Gastroesophageal sphincter (tissue), 3 donors: ENCODE data around the gene NCOR1.

ENCODE experiments used
- CTCF ChIP-seq, 4 experiments: fragments of 200-600 bp in 2 of 4; fragments of 450-650 bp in 2 of 4; sonication (generic) in 1 of 4; IDR thresholded peaks; one replicate each; pipeline ENCODE4 v1.5.1; 2017 to 2019; ENCODE audit warnings: antibody characterized with exemption in 4 of 4, mild to moderate bottlenecking in 2 of 4, moderate library complexity in 2 of 4
- EP300 ChIP-seq: sonication (generic); formaldehyde crosslinking; IDR thresholded peaks from one replicate; pipeline ENCODE4 v1.6.1; 2017; ENCODE audit warnings: antibody characterized with exemption, mild to moderate bottlenecking
- POLR2A ChIP-seq, 2 donors: fragments of 450-650 bp; IDR thresholded peaks; one replicate each; pipeline ENCODE4 v1.6.1; 2017; ENCODE audit warnings: antibody characterized with exemption in 2 of 2, mild to moderate bottlenecking in 2 of 2, moderate library complexity in 1 of 2
- POLR2AphosphoS5 ChIP-seq: sonication (generic); formaldehyde crosslinking; IDR thresholded peaks from one replicate; pipeline ENCODE4 v1.6.1; 2017; ENCODE audit warnings: antibody characterized with exemption

- TF ChIP-seq CTCF (IDR thresholded peaks at IDR 0.05) = no peak
- no peak for TF ChIP-seq POLR2A (IDR thresholded peaks at IDR 0.05)
- no peak for TF ChIP-seq POLR2AphosphoS5
- TF ChIP-seq EP300 = no peak
Measured at GRCh38 chr17:16083223-16083622, 132.1 kb downstream of the NCOR1 start.
